GM18867 (cell line): Measurements from ENCODE around the gene SPINK5.

Experiments
- ATAC-seq: cut with Tn5 transposase; IDR thresholded peaks from one replicate; pipeline ENCODE4 v1.9.1; 2021; ENCODE audit warnings: mild to moderate bottlenecking, moderate library complexity; ENCODE audit not compliant: unreplicated experiment

The SPINK5 gene

DNA sequence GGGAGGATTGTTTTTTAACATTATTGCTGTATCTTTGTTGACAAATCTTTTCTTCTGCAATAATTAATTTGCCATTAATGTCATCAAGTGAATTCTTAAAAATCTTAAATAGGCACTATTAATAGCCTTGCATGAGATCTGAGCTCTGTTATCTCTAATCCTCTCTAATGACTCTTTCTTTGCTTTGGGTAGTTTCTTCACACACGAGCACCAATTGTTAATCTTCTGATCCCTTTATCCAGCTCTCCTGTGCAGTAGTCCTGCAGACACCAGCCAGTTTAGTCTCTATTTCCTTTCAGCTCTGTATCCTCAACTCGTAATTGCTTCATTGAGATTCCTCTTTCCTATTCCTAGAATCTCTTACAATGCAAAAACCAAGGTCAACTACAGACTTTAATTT is 112.7 kb downstream of the SPINK5 start:
- ATAC-seq: no peak

DNA sequence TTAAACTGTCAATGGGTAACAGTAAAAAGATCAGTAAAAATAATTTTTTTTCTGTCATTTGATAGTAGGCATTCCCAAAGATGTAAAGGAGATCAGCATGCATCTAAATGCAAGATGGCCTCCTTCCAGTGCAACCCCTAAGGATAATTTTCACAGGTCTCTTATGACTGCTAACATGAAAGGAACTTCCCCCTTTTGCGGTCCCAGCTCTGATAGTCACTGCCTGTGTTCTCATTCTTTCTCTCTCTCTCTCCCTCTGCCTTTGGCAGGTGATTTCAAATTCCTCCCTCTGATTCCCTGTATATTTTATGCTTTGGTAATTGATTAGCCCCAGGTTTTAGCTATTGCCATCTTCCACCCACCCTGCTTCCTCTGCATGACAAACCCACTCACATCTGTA is 113.4 kb downstream of the SPINK5 start:
- ATAC-seq: no peak

DNA sequence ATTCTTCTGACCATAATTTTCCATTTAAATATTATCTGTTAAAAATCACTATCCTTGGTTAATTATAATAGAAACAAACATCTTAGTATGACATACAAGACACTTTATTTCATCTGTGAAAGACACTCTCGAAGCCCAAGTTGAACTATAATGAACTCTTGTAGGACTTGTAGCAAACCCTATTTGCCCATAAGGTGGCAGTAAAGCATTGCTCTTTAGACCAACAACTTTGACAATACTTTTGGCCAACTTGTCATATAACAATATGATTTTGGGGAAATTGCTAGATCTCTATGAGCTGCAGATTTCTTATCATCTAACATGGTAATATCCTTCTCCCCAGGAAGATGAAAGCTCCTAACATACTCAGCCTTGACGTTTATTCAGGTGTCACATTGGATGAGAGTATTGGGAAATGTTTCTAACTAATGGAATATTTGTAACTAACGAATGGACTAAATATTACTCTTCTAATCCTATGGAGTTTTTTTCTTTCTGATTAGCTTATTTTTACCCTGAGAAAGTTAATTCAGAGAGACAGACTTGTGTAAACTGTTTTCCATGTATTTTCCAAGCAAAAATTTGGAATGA is 115.5 kb downstream of the SPINK5 start:
- ATAC-seq: peak; percentile 90

DNA sequence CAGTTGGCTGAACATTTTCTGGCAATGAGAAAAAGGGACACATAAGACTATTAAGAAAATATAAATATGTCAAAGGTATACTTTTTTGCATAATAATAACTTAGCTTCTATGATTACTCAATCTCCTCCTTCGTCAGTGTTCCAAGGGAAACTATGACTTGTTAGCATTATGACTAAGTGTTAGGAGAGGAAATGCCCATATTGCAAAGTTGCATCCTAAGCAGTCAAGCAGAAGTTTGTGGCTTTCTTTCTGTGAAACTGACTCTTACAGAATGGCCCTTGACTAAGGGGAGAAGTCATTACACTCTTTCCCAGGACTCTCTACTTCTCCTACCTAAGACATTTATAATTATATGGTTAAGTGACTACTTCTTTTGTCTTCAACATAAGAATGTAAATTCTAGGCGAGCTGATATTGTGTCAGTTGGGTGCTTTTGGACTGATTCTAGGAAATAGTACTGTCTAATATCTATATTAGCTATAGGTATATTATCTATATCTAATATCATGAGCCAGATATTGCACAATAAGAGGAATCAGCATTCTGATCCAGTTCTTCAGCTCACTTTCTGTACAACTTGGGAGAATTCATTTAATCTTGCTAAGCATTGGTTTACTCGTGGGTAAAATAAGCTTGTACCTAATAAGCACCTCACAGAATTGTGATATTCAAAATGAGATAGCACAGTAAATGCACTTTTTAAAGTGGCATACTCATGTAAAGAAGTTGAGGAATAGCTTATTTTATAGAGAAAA is 122.6 kb downstream of the SPINK5 start:
- peak; percentile 81 for ATAC-seq
